Kidney (tissue), 14 donors: Measurements from ENCODE around the gene RPS24. TPM values are rescaled to one million over a fixed set of nuclear protein-coding genes. Genes with fewer than 3 reads are reported as not detected.

Experiments
- DNase-seq, 5 donors: peaks; one replicate each; pipeline ENCODE4 v3.0.0-alpha.2; 2013 to 2020
- FAIRE-seq: peaks from 2 replicates; lab custom pipeline; 2012; peaks lifted over from hg19 to GRCh38; lab: Jason Lieb, UNC
- H3K27ac ChIP-seq, 2 donors: one replicate each; pipeline ENCODE4 v1.7.0; 2013; ENCODE audit warnings: low read depth in 2 of 2, low read length in 2 of 2, inconsistent platforms in 1 of 2
- H3K27me3 ChIP-seq: one replicate; pipeline ENCODE4 v1.7.1; 2013; ENCODE audit warnings: low read length, inconsistent platforms; ENCODE audit not compliant: control insufficient read depth, insufficient read depth
- H3K36me3 ChIP-seq, 3 donors: one replicate each; pipeline versions ENCODE4 v1.7.0 to v1.7.1; 2013; ENCODE audit warnings: low read length in 3 of 3, control low read depth in 1 of 3, inconsistent platforms in 1 of 3; ENCODE audit not compliant: insufficient read depth in 3 of 3, control insufficient read depth in 2 of 3
- H3K4me1 ChIP-seq, 3 donors: one replicate each; pipeline versions ENCODE4 v1.7.0 to v1.7.1; 2013; ENCODE audit warnings: low read length in 3 of 3, inconsistent platforms in 1 of 3, low read depth in 1 of 3; ENCODE audit not compliant: control insufficient read depth in 2 of 3, insufficient read depth in 2 of 3
- H3K4me3 ChIP-seq, 3 donors: one replicate each; pipeline versions ENCODE4 v1.7.0 to v1.8.1; 2013; ENCODE audit warnings: low read length in 3 of 3, control low read depth in 1 of 3, inconsistent platforms in 1 of 3
- H3K9ac ChIP-seq, 3 donors: one replicate each; pipeline versions ENCODE4 v1.7.0 to v1.7.1; 2013; ENCODE audit warnings: low read length in 3 of 3, control low read depth in 1 of 3, inconsistent platforms in 1 of 3
- H3K9me3 ChIP-seq, 3 donors: one replicate each; pipeline versions ENCODE4 v1.7.0 to v1.7.1; 2013; ENCODE audit warnings: low read length in 3 of 3, control low read depth in 1 of 3, inconsistent platforms in 1 of 3; ENCODE audit not compliant: control insufficient read depth in 2 of 3, insufficient read depth in 1 of 3
- intact Hi-C: fragments of 100-400 bp; cut with DNase I; formaldehyde crosslinking; loops from one replicate; pipeline ENCODE4 v1.11.1; 2022
- polyA plus RNA-seq: library from polyadenylated mRNA; stranded (reverse); fragments of 350-450 nt; fragmentation: Illumina TruSeq; extraction: RNeasy Lipid Tissue Mini Kit (QIAGEN cat#74804); gene quantifications from one replicate; pipeline ENCODE4 v1.2.3, GENCODE V29; 2014; ENCODE audit warnings: low read depth, low replicate concordance; ENCODE audit not compliant: insufficient read depth
- total RNA-seq: library from RNA; stranded (reverse); fragmentation: NEBNext Ultra II Directional; extraction: Animal tissue kit (Norgen Biotek cat#: 25700); gene quantifications from one replicate; pipeline ENCODE4 v1.2.1, GENCODE V29; 2021
- TF ChIP-seq, protein P1 (sequence below): IDR thresholded peaks from 3 replicates; pipeline ENCODE4 v1.5.1; 2012; ENCODE audit warnings: mild to moderate bottlenecking, moderate library complexity, borderline replicate concordance; ENCODE audit not compliant: insufficient read depth; ENCODE audit errors: extremely low read depth
- donor health status: control.
- donor health status: control.
- donor health status: control.
- donor health status: control.
- donor health status: control.
- donor health status: DM: yes; HTN: yes; CAD: no.
- donor health status: Normal renal cell carcinoma (clear cell type).

RPS24 gene
- total and polyA plus RNA-seq, 2 donors from 2014 or later: 1,088 to 3,199 TPM

DNA sequence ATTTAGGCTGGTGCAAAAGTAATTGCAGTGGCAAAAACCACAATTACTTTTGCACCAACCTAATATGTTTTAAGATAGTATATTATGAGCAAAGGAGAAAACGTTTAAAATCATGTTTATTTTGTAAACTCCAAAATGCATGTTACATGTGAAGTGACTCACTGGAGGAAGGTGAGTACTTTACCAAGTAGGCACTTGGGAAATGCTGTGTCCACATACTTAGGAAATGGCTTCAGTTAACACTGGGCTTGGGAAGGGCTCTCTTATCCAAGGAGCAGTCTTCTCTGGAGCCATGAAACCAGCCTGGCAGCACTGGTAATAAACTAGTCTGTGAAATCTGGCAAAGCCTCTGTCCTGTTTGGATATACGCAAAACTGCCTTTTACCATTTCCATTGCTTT, 4.4 kb downstream of the RPS24 start:
- peaks cover 36 to 57% (median 38%) of the 10 kb centered on the region in 3 donors for H3K36me3 ChIP-seq
- H3K9me3 ChIP-seq: no peaks in the 10 kb centered on the region
- TF ChIP-seq, protein P1, sequence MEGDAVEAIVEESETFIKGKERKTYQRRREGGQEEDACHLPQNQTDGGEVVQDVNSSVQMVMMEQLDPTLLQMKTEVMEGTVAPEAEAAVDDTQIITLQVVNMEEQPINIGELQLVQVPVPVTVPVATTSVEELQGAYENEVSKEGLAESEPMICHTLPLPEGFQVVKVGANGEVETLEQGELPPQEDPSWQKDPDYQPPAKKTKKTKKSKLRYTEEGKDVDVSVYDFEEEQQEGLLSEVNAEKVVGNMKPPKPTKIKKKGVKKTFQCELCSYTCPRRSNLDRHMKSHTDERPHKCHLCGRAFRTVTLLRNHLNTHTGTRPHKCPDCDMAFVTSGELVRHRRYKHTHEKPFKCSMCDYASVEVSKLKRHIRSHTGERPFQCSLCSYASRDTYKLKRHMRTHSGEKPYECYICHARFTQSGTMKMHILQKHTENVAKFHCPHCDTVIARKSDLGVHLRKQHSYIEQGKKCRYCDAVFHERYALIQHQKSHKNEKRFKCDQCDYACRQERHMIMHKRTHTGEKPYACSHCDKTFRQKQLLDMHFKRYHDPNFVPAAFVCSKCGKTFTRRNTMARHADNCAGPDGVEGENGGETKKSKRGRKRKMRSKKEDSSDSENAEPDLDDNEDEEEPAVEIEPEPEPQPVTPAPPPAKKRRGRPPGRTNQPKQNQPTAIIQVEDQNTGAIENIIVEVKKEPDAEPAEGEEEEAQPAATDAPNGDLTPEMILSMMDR: no peak
- no peak overlapping the region for H3K27ac ChIP-seq
- intact Hi-C loops: no loop called here
- H3K27me3 ChIP-seq: no peaks in the 10 kb centered on the region
- FAIRE-seq (no peak), DNase-seq (no peak)
- H3K4me3 ChIP-seq: no peak overlapping the region
- H3K4me1 ChIP-seq: peaks cover 3 to 8% (median 6%) of the 10 kb centered on the region in 3 donors
- no peak overlapping the region for H3K9ac ChIP-seq

DNA sequence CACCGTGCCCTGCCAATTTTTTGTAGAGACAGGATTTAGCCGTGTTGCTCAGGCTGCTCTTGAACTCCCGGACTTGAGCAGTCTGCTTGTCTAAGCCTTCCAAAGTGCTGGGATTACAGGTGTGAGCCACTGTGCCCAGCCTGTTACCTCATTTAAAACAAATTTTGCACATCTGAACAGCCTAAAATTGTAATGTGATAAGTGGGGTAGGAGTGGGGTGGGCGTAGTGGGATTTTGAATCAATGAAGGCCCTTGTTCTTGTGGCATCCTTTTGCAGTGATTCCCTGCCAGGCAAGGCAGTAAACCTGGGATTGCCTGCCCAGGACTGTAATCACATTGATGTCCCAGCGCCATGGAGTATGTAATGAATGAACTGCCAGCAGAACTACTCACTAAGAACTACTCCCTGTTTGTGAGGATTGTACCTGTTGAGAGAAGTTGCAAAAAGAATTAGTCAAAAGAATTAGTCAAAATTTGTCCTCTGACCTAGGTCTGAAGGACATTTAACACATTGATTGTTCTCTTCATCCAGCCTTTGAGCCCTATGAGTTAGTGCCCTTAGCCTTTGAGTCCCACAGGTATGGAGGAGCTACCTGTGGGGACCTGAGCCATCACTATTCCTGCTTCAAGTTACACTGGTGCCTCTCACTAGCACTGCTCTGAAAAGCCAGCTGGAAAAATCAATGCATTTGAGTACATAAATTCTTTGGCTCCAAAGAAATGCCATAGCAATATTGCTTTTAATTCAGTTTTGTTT, 5.3 kb downstream of the RPS24 start:
- Histone ChIP-seq H3K4me1 (peaks cover 3 to 10% (median 10%) of the 10 kb centered on the region in 3 donors), H3K4me3 (no peak overlapping the region)
- no peak for DNase-seq

DNA sequence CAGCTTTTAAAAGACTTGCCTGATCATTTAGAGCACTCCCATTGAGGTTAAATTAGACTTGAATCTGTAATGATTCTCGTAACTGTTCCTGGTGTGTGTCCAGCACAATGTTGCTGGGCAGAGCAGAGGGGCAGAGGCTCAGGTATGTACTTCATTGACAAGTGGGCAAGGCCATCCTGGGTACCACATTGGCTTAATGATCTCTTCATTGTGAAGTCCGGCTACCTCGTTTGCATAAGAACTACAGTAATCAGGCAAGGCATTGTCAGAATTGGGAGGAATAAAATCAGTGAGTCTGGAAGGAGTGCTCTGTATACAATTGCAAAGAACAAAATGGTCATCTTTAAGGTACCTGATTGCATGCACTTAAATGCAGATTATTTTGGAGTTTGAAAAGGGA, 6.1 kb downstream of the RPS24 start:
- Histone ChIP-seq H3K36me3 (peaks cover 36 to 57% (median 38%) of the 10 kb centered on the region in 3 donors), H3K9ac (no peak overlapping the region), H3K4me1 (peaks cover under 1 to 10% (median 7%) of the 10 kb centered on the region in 3 donors), H3K4me3 (no peak overlapping the region), H3K27ac (no peak overlapping the region), H3K27me3 (no peaks in the 10 kb centered on the region), H3K9me3 (no peaks in the 10 kb centered on the region)
- DNase-seq (no peak), FAIRE-seq (no peak)
- intact Hi-C loops: loop anchor here (10.0 kb wide), 1 partner anchor 1155 kb away; no protein-coding TSS in a partner anchor
- TF ChIP-seq, protein P1: no peak

More for the DNA sequence above, 5.3 kb downstream of the RPS24 start:
- Histone ChIP-seq H3K9me3 (no peaks in the 10 kb centered on the region), H3K27ac (no peak overlapping the region), H3K9ac (no peak overlapping the region), H3K27me3 (no peaks in the 10 kb centered on the region), H3K36me3 (peaks cover 36 to 57% (median 38%) of the 10 kb centered on the region in 3 donors)
- FAIRE-seq: no peak
- intact Hi-C loops: no loop called here
- TF ChIP-seq, protein P1: no peak
